ENCODE results near the gene EXD1.

GRCh38 chr15:41183581-41183980 lies 47.0 kb downstream of the EXD1 start:
- TF ChIP-seq CTCF (IDR thresholded peaks at IDR 0.05; ENCODE audit: low read depth, low read length, missing input control) (no peak), JUND (IDR thresholded peaks at IDR 0.05) (no peak), EGR1 (IDR thresholded peaks at IDR 0.05; ENCODE audit: low read depth in 2 of 2) (no peak), RXRA (IDR thresholded peaks at IDR 0.05) (no peak), SP1 (IDR thresholded peaks at IDR 0.05) (no peak), RAD21 (IDR thresholded peaks at IDR 0.05) (no peak), ZBTB33 (IDR thresholded peaks at IDR 0.05) (no peak), TAF1 (conservative IDR thresholded peaks at IDR 0.05) (no peak), REST (IDR thresholded peaks at IDR 0.05) (no peak), GABPA (IDR thresholded peaks at IDR 0.05 in 1 of 2, conservative IDR thresholded peaks at IDR 0.05 in 1 of 2) (no peak), MAX (IDR thresholded peaks at IDR 0.05) (no peak), FOXA1 (IDR thresholded peaks at IDR 0.05) (no peak), HNF4G (IDR thresholded peaks at IDR 0.05) (no peak), ATF3 (IDR thresholded peaks at IDR 0.05) (no peak)

All from liver (tissue), 3 donors.